Endodermal cell (in vitro differentiated cells): ENCODE data around the gene NUDT8. TPM values are rescaled to one million over a fixed set of nuclear protein-coding genes. Genes with fewer than 3 reads are reported as not detected.

Experiments used
- DNase-seq: peaks from one replicate; pipeline ENCODE4 v3.0.0-alpha.2; 2017
- H3K27ac ChIP-seq: 2 replicates; pipeline ENCODE4 v1.5.1; 2013; ENCODE audit warnings: mild to moderate bottlenecking, low read depth, low read length, moderate library complexity
- H3K27me3 ChIP-seq: 2 replicates; pipeline ENCODE4 v1.6.1; 2013; ENCODE audit warnings: mild to moderate bottlenecking, low read length, moderate library complexity; ENCODE audit not compliant: insufficient read depth, control insufficient read depth, poor library complexity, severe bottlenecking
- H3K36me3 ChIP-seq: 2 replicates; pipeline ENCODE4 v1.7.0; 2013; ENCODE audit warnings: mild to moderate bottlenecking, low read length, moderate library complexity; ENCODE audit not compliant: control insufficient read depth, insufficient read depth
- H3K4me1 ChIP-seq: one replicate; pipeline ENCODE4 v1.7.0; 2013; ENCODE audit warnings: low read length; ENCODE audit not compliant: control insufficient read depth, insufficient read depth
- H3K4me3 ChIP-seq: 2 replicates; pipeline ENCODE4 v1.5.1; 2013; ENCODE audit warnings: mild to moderate bottlenecking, low read length, moderate library complexity
- H3K9ac ChIP-seq: 2 replicates; pipeline ENCODE4 v1.6.1; 2013; ENCODE audit warnings: mild to moderate bottlenecking, low read length, moderate library complexity; ENCODE audit not compliant: poor library complexity, severe bottlenecking; ENCODE audit errors: extremely low read depth
- H3K9me3 ChIP-seq: 2 replicates; pipeline ENCODE4 v1.6.1; 2013; ENCODE audit warnings: mild to moderate bottlenecking, low read length, moderate library complexity; ENCODE audit not compliant: control insufficient read depth
- H3K27ac Mint-ChIP-seq: 2 replicates; pipeline ENCODE4 v1.8.0; 2020; ENCODE audit warnings: mixed read lengths
- H3K27me3 Mint-ChIP-seq: 2 replicates; pipeline ENCODE4 v1.8.0; 2021; ENCODE audit warnings: mild to moderate bottlenecking, mixed read lengths; ENCODE audit not compliant: insufficient read depth
- H3K36me3 Mint-ChIP-seq: 2 replicates; pipeline ENCODE4 v1.8.0; 2020; ENCODE audit warnings: low read depth, mixed read lengths
- H3K4me1 Mint-ChIP-seq: 2 replicates; pipeline ENCODE4 v1.8.0; 2020; ENCODE audit warnings: mixed read lengths
- H3K4me3 Mint-ChIP-seq: 2 replicates; pipeline ENCODE4 v1.8.0; 2020; ENCODE audit warnings: mild to moderate bottlenecking, moderate library complexity, mixed read lengths
- H3K9me3 Mint-ChIP-seq: 2 replicates; pipeline ENCODE4 v1.8.0; 2020; ENCODE audit warnings: mild to moderate bottlenecking, mixed read lengths
- WGBS, 2 experiments: methylation state at CpG; one replicate each; pipeline versions ENCODE4 v1.1.5 to v1.1.7; 2013; ENCODE audit warnings: missing lambda C conversion rate in 2 of 2, mixed read lengths in 1 of 2; ENCODE audit not compliant: insufficient coverage in 1 of 2, insufficient read length in 1 of 2; 5-methylcytosine and 5-hydroxymethylcytosine counted together
- total RNA-seq, 2 donors: library from RNA; stranded (reverse); fragmentation: NEBNext Ultra II Directional in 1 of 2; extraction: Animal tissue kit (Norgen Biotek cat#: 25700) in 1 of 2; gene quantifications; 2 replicates in 1 of 2; 3 replicates in 1 of 2; pipeline ENCODE4 v1.2.1, GENCODE V29; 2021
- TF ChIP-seq, protein P1 (sequence below): fragments of 200-600 bp; sonication (generic); conservative IDR thresholded peaks from 2 replicates; pipeline ENCODE4 v1.5.0; 2021; ENCODE audit warnings: antibody characterized with exemption, mild to moderate bottlenecking

NUDT8 gene
- total RNA-seq, 2 donors from 2014 or later: 9.5 to 13.1 TPM

DNA sequence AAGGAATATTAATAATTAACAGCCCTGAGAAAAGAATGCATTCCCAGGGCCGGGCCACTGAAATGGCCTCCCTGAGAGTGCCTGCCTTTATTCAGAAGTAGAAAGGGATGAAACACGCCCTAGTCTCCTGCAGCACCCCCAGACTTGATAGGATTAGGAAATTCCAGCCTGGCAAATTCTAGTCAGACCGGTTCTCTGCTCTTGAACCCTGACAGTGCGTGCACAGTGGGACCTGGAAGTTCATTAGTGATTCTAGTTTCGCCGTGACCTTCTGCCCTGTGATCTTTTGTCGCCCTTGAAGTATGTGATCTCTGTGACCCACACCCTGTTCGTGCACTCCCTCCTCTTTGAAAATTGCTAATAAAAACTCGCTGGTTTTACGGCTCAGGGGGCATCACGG is 48.3 kb downstream of the NUDT8 start:
- H3K36me3 Mint-ChIP-seq: peaks cover 22% of the 10 kb centered on the region
- no peaks in the 10 kb centered on the region for H3K27me3 ChIP-seq
- 61 to 67% methylated on average over 8 to 11 of the region's 11 CpGs for WGBS, 2 experiments

DNA sequence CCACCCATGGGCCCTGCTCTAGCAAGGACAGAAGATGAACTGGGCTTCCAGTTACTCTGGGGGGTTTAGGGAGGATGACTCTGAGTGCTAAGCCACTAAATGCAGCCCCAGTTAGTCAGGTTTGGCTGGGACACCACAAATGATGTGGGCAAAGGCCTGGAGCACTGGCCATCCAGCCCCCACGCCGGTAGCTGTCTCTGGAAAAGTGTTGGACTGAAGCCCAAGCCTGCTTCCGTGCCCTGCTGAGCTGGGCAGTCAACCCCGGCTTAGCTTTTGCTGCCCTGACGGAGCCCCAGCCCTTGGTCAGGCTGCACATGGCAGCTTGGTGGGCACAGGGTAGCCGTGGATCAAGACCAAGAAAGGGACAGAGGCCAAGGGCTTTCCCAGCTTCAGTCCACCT is 51.8 kb downstream of the NUDT8 start:
- Histone ChIP-seq H3K27ac (no peak overlapping the region), H3K4me1 (no peaks in the 10 kb centered on the region), H3K9ac (no peak overlapping the region), H3K36me3 (no peaks in the 10 kb centered on the region), H3K27me3 (no peaks in the 10 kb centered on the region), H3K4me3 (no peak overlapping the region), H3K9me3 (no peaks in the 10 kb centered on the region)
- TF ChIP-seq, protein P1, sequence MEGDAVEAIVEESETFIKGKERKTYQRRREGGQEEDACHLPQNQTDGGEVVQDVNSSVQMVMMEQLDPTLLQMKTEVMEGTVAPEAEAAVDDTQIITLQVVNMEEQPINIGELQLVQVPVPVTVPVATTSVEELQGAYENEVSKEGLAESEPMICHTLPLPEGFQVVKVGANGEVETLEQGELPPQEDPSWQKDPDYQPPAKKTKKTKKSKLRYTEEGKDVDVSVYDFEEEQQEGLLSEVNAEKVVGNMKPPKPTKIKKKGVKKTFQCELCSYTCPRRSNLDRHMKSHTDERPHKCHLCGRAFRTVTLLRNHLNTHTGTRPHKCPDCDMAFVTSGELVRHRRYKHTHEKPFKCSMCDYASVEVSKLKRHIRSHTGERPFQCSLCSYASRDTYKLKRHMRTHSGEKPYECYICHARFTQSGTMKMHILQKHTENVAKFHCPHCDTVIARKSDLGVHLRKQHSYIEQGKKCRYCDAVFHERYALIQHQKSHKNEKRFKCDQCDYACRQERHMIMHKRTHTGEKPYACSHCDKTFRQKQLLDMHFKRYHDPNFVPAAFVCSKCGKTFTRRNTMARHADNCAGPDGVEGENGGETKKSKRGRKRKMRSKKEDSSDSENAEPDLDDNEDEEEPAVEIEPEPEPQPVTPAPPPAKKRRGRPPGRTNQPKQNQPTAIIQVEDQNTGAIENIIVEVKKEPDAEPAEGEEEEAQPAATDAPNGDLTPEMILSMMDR: no peak
- Mint-ChIP-seq H3K27me3 (peaks cover 12% of the 10 kb centered on the region), H3K9me3 (no peaks in the 10 kb centered on the region), H3K4me1 (peaks cover 26% of the 10 kb centered on the region), H3K36me3 (no peaks in the 10 kb centered on the region), H3K27ac (no peak overlapping the region), H3K4me3 (no peak overlapping the region)
- peak; percentile 30 for DNase-seq
- WGBS, 2 experiments: 92 to 94% methylated on average over 3 to 6 of the region's 6 CpGs

More for the DNA sequence above, 48.3 kb downstream of the NUDT8 start:
- peak overlapping the region; percentile 86 for H3K4me3 Mint-ChIP-seq
- no peaks in the 10 kb centered on the region for H3K9me3 Mint-ChIP-seq
- H3K27ac ChIP-seq: no peak overlapping the region
- no peak overlapping the region for H3K9ac ChIP-seq
- peaks cover 20% of the 10 kb centered on the region for H3K36me3 ChIP-seq
- DNase-seq: peak; percentile 87
- H3K4me3 ChIP-seq: no peak overlapping the region
- no peaks in the 10 kb centered on the region for H3K4me1 ChIP-seq
- H3K4me1 Mint-ChIP-seq: peaks cover 44% of the 10 kb centered on the region
- no peaks in the 10 kb centered on the region for H3K9me3 ChIP-seq
- H3K27me3 Mint-ChIP-seq: peaks cover 6% of the 10 kb centered on the region
- peak overlapping the region; percentile 85 for H3K27ac Mint-ChIP-seq
- TF ChIP-seq, protein P1: no peak

Other genes with a start within 250 kb of the NUDT8 start
- gene RAD9A, start 238.0 kb downstream of the NUDT8 start, total RNA-seq: 10 to 100 TPM; 28.3 to 41.4 TPM
- gene PPP1CA, start 228.1 kb downstream of the NUDT8 start, total RNA-seq: 100 to 1,000 TPM; 182 to 212 TPM
- under 1 TPM in 1 of 2 donors, not detected in 1; 0.20 TPM for gene TBC1D10C, start 225.9 kb downstream of the NUDT8 start, total RNA-seq
- gene CARNS1, start 214.3 kb downstream of the NUDT8 start, total RNA-seq: 1 to 10 TPM; 1.6 to 2.2 TPM
- gene RPS6KB2, start 201.4 kb downstream of the NUDT8 start, total RNA-seq: 10 to 100 TPM; 47.0 to 51.8 TPM
- gene PTPRCAP, start 192.3 kb downstream of the NUDT8 start, total RNA-seq: 1 to 10 TPM in 1 of 2 donors, not detected in 1; 2.1 TPM
- gene CORO1B, start 186.5 kb downstream of the NUDT8 start, total RNA-seq: 100 to 1,000 TPM; 112 to 131 TPM
- gene GPR152, start 177.2 kb downstream of the NUDT8 start, total RNA-seq: not detected
- gene CABP4, start 174.6 kb downstream of the NUDT8 start, total RNA-seq: not detected
- 10 to 100 TPM; 67.4 to 87.8 TPM for gene TMEM134, start 160.7 kb downstream of the NUDT8 start, total RNA-seq
- 10 to 100 TPM; 27.6 to 33.8 TPM for gene AIP, start 146.9 kb downstream of the NUDT8 start, total RNA-seq
- 100 to 1,000 TPM in 1 of 2 donors, 10 to 100 TPM in 1; 94.6 to 104 TPM for gene PITPNM1, start 124.6 kb downstream of the NUDT8 start, total RNA-seq
- 10 to 100 TPM; 30.6 to 47.6 TPM for gene CDK2AP2, start 121.8 kb downstream of the NUDT8 start, total RNA-seq
- gene CABP2, start 106.5 kb downstream of the NUDT8 start, total RNA-seq: not detected
- 1,000 to 10,000 TPM; 1,359 to 1,473 TPM for gene GSTP1, start 46.1 kb downstream of the NUDT8 start, total RNA-seq
- 100 to 1,000 TPM; 135 to 160 TPM for gene NDUFV1, start 23.0 kb downstream of the NUDT8 start, total RNA-seq
- gene TBX10, start 9.8 kb upstream of the NUDT8 start, total RNA-seq: not detected
- under 1 TPM; 0.20 to 0.71 TPM for gene ACY3, start 20.8 kb upstream of the NUDT8 start, total RNA-seq
- not detected for gene ALDH3B2, start 44.7 kb upstream of the NUDT8 start, total RNA-seq